HFF-Myc (cell line): ENCODE results near the gene BRINP1.

ENCODE experiments used
- DNase-seq: peaks from one replicate; pipeline ENCODE4 v3.0.0-alpha.2; 2011; ENCODE audit warnings: low read depth; ENCODE audit errors: extremely low read depth
- H3K4me3 ChIP-seq: replicated peaks from 2 replicates; pipeline ENCODE4 v1.5.1; 2011; ENCODE audit warnings: low read depth, mild to moderate bottlenecking, control low read depth, low read length
- TF ChIP-seq, protein P1 (sequence below): IDR thresholded peaks from 2 replicates; pipeline ENCODE4 v1.5.1; 2012; ENCODE audit warnings: mild to moderate bottlenecking, low read depth, low read length, control low read depth; ENCODE audit errors: missing control alignments

The BRINP1 gene

GRCh38 chr9:119251936-119252335 is 117.3 kb downstream of the BRINP1 start:
- no peak overlapping the region for H3K4me3 ChIP-seq
- TF ChIP-seq, protein P1, sequence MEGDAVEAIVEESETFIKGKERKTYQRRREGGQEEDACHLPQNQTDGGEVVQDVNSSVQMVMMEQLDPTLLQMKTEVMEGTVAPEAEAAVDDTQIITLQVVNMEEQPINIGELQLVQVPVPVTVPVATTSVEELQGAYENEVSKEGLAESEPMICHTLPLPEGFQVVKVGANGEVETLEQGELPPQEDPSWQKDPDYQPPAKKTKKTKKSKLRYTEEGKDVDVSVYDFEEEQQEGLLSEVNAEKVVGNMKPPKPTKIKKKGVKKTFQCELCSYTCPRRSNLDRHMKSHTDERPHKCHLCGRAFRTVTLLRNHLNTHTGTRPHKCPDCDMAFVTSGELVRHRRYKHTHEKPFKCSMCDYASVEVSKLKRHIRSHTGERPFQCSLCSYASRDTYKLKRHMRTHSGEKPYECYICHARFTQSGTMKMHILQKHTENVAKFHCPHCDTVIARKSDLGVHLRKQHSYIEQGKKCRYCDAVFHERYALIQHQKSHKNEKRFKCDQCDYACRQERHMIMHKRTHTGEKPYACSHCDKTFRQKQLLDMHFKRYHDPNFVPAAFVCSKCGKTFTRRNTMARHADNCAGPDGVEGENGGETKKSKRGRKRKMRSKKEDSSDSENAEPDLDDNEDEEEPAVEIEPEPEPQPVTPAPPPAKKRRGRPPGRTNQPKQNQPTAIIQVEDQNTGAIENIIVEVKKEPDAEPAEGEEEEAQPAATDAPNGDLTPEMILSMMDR, result no peak
- DNase-seq, result no peak

DNA sequence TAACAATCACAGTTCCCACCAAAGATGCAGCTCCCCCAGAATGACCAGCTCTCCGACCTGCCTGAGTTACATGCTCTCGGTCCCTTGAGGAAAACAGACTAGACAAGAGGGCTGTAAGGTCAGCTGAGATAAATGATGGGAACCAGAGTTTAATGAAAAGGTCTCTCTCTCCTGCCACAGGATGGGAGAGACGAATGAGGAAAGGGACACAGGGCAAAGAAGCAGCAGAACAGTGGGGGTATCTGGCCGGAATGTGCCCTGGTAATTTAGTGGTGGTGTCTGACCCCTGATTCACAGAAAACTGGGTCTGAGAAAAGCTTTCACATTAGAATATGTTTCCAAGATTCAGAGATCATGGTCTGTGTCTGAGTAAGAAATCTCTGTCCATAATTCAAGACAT is 118.5 kb downstream of the BRINP1 start:
- TF ChIP-seq, protein P1, result no peak
- no peak for DNase-seq
- H3K4me3 ChIP-seq, result no peak overlapping the region

GRCh38 chr9:119240546-119240945 is 128.7 kb downstream of the BRINP1 start:
- TF ChIP-seq, protein P1, result no peak
- H3K4me3 ChIP-seq, result no peak overlapping the region
- no peak for DNase-seq

DNA sequence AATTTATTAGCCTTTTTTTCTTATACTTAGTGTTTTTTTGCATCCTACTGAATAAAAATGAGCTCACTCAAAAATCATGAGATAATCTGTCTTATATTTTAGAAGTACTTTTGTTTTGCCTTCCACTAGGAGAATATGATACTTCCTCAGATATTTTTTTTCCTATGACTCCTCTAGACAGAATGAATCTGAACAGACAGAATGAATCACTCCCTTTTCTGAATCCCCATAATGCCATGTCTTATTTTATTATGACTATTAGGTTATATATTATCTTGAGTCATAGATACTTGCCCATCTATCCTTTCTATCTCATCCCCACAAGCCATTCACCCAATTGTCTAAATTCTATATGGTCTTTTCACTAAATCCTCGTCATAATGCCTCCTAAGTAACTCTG is 134.6 kb downstream of the BRINP1 start:
- no peak overlapping the region for H3K4me3 ChIP-seq
- DNase-seq, result no peak
- TF ChIP-seq, protein P1, result no peak

DNA sequence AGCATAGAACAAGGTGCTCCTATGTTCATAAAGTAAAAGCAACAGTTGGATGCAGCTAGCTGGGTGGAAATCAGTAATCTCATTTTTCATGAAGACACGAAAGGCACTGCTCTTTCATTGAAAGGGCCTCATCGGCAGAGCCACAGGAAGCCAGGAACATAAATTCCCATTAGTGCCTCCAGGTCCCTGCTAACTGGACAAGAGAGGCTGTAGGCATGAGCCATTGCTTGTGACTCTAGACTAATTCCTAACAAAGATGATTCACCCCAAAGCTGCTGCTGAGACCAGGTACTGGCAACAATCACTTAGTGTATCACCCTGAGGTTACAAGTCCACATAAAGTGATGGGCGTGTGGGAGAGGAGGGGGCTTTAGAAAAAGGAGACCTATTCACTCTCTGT is 141.8 kb downstream of the BRINP1 start:
- H3K4me3 ChIP-seq, result no peak overlapping the region
- TF ChIP-seq, protein P1, result no peak

GRCh38 chr9:119224431-119224830 is 144.8 kb downstream of the BRINP1 start:
- TF ChIP-seq, protein P1, result no peak
- DNase-seq, result no peak
- no peak overlapping the region for H3K4me3 ChIP-seq

More for the DNA sequence above, 141.8 kb downstream of the BRINP1 start:
- no peak for DNase-seq

DNA sequence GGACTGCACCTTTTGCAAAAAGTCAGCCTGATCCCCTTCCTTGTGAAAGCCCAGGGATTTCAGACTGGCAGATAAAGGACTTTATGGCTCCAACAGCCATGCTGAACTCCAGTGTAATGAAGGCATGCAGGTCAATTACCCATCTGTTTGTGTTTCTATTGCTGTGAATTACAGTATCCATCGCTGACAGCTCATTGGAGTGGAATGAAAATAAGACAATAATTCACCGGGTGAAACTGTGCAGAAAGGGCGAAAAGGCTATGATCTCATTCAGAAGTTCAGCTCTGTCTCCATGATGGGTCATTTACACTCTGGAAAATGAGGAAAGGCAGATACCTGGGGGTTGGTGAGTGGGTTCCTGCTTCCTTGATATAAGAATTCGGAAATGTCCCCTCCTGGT is 148.0 kb downstream of the BRINP1 start:
- no peak for DNase-seq
- H3K4me3 ChIP-seq, result no peak overlapping the region
- TF ChIP-seq, protein P1, result no peak
